OCI-LY1 (cell line): ENCODE results near the gene FBXO2.

ENCODE experiments used
- EZH2 ChIP-seq: fragments of 200-600 bp; sonication (generic), shearing (Covaris generic); IDR thresholded peaks from 2 replicates; pipeline ENCODE4 v1.8.0; 2017; ENCODE audit warnings: borderline replicate concordance, mixed run types, mild to moderate bottlenecking, antibody characterized with exemption, low read length, moderate library complexity, mixed read lengths
- TF ChIP-seq, protein P1 (sequence below): fragments of 200-600 bp; sonication (generic), shearing (Covaris generic); IDR thresholded peaks from 2 replicates; pipeline ENCODE4 v1.5.1; 2017; ENCODE audit warnings: mild to moderate bottlenecking, antibody characterized with exemption, low read length, moderate library complexity, mixed read lengths

DNA sequence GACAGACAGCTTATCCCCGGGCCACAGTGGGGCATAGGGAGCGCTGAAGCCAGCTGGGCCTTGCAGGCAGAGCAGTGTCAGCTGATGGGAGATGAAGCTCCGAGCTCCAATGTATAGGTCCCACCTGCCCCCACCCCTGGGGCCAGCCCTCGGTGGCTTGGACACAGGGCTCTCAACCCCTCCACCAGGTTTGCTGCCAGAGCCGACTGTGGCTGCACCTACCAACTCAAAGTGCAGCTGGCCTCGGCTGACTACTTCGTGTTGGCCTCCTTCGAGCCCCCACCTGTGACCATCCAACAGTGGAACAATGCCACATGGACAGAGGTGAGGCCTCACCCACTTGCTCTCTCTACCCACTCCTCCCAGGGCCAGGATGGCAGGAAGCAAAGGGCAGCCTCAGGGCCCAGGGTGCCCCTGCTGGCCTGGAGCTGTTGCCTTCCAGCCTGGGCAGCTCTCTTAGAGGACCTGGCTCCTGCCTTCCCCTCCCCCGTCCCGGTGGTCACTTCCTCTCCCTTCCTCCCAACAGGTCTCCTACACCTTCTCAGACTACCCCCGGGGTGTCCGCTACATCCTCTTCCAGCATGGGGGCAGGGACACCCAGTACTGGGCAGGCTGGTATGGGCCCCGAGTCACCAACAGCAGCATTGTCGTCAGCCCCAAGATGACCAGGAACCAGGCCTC is 19.0 kb upstream of the FBXO2 start:
- TF ChIP-seq, protein P1, sequence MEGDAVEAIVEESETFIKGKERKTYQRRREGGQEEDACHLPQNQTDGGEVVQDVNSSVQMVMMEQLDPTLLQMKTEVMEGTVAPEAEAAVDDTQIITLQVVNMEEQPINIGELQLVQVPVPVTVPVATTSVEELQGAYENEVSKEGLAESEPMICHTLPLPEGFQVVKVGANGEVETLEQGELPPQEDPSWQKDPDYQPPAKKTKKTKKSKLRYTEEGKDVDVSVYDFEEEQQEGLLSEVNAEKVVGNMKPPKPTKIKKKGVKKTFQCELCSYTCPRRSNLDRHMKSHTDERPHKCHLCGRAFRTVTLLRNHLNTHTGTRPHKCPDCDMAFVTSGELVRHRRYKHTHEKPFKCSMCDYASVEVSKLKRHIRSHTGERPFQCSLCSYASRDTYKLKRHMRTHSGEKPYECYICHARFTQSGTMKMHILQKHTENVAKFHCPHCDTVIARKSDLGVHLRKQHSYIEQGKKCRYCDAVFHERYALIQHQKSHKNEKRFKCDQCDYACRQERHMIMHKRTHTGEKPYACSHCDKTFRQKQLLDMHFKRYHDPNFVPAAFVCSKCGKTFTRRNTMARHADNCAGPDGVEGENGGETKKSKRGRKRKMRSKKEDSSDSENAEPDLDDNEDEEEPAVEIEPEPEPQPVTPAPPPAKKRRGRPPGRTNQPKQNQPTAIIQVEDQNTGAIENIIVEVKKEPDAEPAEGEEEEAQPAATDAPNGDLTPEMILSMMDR = no peak
- TF ChIP-seq EZH2 = no peak
